ENCODE data around the gene INVS.

GRCh38 chr9:100295240-100295639, 196.2 kb downstream of the INVS start:
- TF ChIP-seq ZFP30 (CRISPR knock-in tag; IDR thresholded peaks at IDR 0.05) (no peak), PATZ1 (CRISPR knock-in tag; IDR thresholded peaks at IDR 0.05; ENCODE audit: borderline replicate concordance) (no peak), TCF4 (CRISPR knock-in tag; IDR thresholded peaks at IDR 0.05; ENCODE audit: borderline replicate concordance) (no peak), ZC3H10 (CRISPR knock-in tag; IDR thresholded peaks at IDR 0.05) (no peak), CSDC2 (CRISPR knock-in tag; IDR thresholded peaks at IDR 0.05) (no peak), ISL1 (CRISPR knock-in tag; IDR thresholded peaks at IDR 0.05) (no peak)

All from SK-N-SH treated with all-trans-retinoic acid at 6 μM for 48 hours (cell line).